Measurements from ENCODE around the gene PDE8B.

PDE8B gene

GRCh38 chr5:77231471-77232138 is 21.1 kb downstream of the PDE8B start:
- DNase-seq: no peak

GRCh38 chr5:77232574-77233358 is 22.3 kb downstream of the PDE8B start:
- no peak for DNase-seq

- DNase-seq: no peak
Observed at GRCh38 chr5:77235846-77236721, 25.6 kb downstream of the PDE8B start.

GRCh38 chr5:77239126-77239741 is 28.8 kb downstream of the PDE8B start:
- no peak for DNase-seq

- DNase-seq: no peak
Observed at GRCh38 chr5:77241444-77241843, 31.0 kb downstream of the PDE8B start.

- no peak for DNase-seq
Observed at GRCh38 chr5:77249475-77249874, 39.0 kb downstream of the PDE8B start.

GRCh38 chr5:77250021-77250420 is 39.5 kb downstream of the PDE8B start:
- DNase-seq: no peak

GRCh38 chr5:77251921-77252320 is 41.4 kb downstream of the PDE8B start:
- DNase-seq: no peak

- DNase-seq: no peak
Observed at GRCh38 chr5:77255617-77256016, 45.1 kb downstream of the PDE8B start.

- DNase-seq: no peak
Observed at GRCh38 chr5:77256406-77256805, 45.9 kb downstream of the PDE8B start.

GRCh38 chr5:77258652-77259051 is 48.2 kb downstream of the PDE8B start:
- DNase-seq: no peak

GRCh38 chr5:77259476-77259875 is 49.0 kb downstream of the PDE8B start:
- DNase-seq: no peak

- no peak for DNase-seq
Observed at GRCh38 chr5:77262697-77263096, 52.2 kb downstream of the PDE8B start.

- no peak for DNase-seq
Observed at GRCh38 chr5:77266291-77266690, 55.8 kb downstream of the PDE8B start.

GRCh38 chr5:77267496-77267895 is 57.0 kb downstream of the PDE8B start:
- no peak for DNase-seq

- DNase-seq: no peak
Observed at GRCh38 chr5:77272206-77272605, 61.7 kb downstream of the PDE8B start.

- DNase-seq: no peak
Observed at GRCh38 chr5:77277759-77278158, 67.3 kb downstream of the PDE8B start.

GRCh38 chr5:77280036-77280435 is 69.6 kb downstream of the PDE8B start:
- DNase-seq: no peak

- no peak for DNase-seq
Observed at GRCh38 chr5:77281969-77282336, 71.5 kb downstream of the PDE8B start.

- peak; percentile 71 for DNase-seq
Observed at GRCh38 chr5:77282337-77283027, 72.0 kb downstream of the PDE8B start.

- DNase-seq: no peak
Observed at GRCh38 chr5:77285251-77285841, 74.9 kb downstream of the PDE8B start.
